Globus pallidus (tissue), 1 donor: ENCODE measurements around the gene NHERF1.

Experiments used
- DNase-seq: peaks from one replicate; pipeline ENCODE4 v3.0.0-alpha.2; 2015; ENCODE audit warnings: low spot score

The NHERF1 gene

DNA sequence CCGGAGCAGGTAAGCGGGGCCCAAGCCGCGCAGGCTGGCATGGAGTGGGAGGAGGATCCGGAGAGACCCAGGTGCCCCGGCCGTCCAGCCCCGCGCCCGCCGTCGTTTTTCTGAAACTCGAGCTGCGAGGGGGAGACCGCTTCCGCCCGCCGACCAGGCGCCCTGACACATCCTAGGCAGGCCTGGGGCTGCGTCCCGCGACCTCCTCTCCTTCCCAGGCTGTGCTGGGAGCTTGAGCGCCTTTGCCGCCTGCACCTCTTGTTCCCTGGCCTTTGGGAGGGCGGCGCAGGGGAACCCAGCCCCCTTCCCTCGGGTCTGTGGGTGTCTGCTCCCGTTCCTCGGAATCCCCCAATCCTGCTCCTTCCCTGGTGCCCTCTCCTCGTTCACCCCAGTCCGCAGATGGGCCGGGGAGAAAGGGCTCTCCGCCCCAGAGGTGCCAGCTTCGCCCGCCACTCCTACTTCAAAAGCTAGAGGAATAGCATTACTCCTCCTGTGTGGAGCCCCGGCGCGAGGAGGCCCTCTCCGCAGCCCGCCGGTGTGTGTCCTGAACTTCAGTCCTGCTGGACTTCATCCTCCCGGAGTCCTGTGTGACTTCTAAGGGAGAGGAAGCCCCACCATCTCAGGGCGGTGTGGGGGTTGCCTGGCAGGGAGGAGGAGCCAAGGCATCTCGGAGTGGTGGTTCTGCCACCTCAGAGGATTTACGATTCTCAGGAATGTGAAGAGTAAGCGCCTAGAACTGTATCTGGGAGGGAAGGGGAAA lies 1.0 kb downstream of the NHERF1 start:
- no peak for DNase-seq

DNA sequence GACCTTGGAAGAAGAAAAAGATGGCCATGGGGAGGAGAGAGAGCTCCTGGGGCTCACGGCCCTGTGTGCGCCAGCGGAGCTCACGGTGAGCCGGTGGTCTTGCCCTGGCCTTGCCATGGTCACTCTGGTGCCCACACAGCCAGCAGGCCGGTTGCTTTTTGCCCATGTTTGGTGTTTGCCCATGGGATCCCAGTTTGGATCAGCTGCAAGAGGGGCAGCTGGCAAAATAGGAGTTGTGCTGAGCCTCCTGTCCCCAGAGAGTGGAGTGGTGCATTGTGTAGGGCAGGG lies 1.6 kb downstream of the NHERF1 start:
- no peak for DNase-seq

DNA sequence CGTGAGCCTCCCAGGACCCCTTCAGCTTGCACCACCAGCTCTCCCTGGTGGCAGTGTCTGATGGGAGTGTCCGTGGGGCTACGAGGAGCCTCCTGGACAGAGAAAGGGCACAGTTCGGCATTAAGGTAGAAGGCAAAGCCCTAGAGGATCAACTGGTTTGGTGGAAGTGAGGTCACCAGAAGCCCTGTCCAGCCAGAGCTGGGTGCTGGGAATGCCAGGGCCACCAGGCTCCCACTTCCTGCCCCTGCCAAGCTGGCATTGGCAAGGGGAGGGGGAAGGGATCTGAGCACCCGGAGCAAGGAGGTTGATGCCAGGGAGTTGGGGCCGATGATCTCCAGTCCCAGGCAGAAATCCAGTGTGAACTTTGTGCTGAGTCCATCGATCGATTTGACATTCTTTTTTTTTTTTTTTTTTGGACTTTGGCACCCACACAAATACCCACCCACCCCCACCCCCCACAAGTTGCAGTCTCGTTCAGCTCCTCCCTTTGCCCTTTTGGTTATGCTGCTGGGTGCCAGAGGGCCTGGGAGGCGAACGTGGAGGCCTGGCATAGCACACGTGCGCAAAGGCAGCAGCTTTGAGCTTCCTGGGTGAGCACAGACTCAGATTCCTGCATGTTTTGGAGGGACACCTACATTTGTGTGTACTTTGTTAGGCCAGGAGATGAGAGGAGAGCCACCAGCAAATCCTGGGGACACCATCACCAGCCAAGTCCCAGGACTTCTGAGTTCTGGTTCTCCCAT lies 2.1 kb downstream of the NHERF1 start:
- peak; percentile 80 for DNase-seq

DNA sequence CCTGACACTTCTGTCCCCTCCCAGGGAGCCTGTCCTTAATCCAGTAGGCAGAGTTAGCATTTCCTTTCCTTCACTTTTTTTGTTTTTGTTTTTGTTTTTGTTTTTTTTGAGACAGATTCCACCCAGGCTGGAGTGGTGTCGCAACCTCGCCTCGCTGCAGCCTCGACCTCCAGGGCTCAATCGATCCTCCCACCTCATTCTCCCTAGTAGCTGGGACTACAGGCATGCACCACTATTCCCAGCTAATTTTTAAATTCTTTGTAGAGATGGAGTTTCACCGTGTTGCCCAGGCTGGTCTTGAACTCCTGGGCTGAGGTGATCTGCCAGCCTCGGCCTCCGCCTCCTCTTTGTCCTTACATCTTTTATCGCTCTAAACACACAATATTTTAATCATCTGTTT lies 4.0 kb downstream of the NHERF1 start:
- DNase-seq, result no peak

DNA sequence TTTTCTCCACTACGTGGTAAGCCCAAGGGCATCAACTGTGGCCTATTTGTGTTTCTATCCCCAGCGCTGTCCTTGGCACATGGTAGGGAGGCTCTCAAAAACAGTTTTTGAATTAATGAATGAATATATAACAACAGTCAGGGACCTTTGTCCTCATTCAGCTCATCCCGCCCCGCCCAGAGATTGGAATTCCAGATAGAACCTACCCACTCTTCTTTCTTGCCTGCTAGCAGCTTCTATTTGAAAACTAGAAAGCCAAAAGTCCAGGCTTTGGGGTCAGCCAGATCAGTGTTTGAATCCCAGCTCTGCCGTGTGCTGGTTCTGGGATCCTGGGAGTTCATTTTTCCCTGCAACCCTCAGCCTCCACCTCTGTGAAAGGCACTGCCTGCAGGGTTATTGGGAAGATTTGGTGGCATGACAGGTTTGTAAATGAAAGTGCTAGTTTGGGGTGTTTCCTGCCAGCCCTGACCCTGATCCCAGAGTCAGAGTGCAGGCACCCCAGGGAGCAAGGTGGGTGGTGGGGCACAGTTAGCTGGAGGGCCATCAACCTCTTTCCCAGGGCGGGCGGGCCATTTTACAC lies 4.5 kb downstream of the NHERF1 start:
- no peak for DNase-seq

DNA sequence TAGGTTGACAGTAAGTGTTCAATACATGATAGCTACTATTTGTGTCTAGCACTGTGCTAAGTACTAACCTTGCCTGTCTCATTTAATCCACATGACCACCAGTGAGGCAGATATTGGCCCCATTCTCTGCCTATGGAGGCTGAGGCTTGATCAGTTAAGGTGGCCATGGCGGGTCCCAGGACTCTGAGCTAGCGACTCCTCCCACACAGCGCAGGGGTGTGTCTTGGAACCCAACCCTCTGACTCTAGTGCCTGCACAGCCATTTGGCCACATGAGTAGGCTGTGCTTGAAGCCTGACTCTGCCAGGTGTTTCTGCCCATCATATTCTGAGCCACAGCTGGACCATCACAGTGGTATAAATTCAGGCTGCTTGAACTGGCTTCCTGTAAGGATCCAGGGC lies 6.4 kb downstream of the NHERF1 start:
- DNase-seq, result no peak

DNA sequence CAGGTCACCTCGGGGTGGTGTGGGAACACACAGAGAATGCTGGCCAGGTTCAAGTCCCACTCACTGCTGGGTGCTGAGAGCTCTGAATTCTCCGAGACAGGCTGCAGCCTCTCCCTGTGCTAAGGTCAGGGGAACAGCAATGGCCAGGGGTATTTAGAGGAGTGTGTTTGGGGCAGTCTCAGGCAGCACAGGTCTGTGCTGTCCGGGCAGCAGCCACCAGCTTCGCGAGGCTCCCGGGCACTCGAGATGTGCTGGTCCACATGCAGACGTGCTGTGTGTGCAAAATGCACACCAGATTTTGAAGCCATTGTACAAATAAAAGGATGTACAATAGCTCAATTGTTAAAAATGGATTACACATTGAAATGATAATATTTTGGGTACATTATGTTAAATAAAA lies 7.1 kb downstream of the NHERF1 start:
- DNase-seq, result no peak

DNA sequence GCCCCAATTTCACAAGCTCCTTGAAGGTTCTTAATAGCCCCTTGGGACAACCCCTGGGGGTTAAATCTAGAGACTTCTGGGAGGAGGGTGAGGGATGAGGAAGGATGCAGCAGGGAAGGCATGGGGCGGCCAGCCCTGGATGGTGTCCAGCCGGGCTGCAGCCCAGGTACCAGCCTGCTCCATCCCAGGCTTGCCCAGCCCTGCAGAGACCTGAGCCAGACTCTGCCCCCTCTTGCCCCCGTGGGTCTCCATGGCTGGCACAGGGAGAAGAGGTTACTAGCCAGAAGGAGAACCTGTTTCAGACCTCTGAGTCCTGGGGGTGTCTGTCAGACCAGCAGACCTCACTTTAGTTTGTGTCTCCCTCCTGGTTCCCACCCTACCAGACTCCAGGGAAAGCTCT lies 8.5 kb downstream of the NHERF1 start:
- DNase-seq, result no peak

DNA sequence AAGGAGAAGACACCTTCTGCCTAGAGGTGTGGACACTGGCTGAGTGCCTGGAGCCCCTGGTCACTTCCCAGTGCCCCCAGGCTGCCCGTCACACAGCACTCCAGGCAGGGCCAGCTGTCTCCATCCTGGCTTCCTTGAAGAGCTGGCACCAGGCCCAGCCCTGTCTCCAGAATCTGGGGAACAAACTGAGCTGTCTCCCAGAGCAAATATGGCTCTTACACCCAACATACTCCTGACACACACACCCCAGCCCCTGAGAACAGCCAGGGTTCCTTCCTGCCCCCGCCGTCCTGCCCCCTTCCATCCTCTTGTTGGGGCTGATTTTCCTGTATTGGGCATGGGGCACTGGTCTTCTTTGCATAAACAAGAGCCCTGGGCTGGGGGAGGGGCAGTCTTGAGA lies 9.1 kb downstream of the NHERF1 start:
- no peak for DNase-seq

DNA sequence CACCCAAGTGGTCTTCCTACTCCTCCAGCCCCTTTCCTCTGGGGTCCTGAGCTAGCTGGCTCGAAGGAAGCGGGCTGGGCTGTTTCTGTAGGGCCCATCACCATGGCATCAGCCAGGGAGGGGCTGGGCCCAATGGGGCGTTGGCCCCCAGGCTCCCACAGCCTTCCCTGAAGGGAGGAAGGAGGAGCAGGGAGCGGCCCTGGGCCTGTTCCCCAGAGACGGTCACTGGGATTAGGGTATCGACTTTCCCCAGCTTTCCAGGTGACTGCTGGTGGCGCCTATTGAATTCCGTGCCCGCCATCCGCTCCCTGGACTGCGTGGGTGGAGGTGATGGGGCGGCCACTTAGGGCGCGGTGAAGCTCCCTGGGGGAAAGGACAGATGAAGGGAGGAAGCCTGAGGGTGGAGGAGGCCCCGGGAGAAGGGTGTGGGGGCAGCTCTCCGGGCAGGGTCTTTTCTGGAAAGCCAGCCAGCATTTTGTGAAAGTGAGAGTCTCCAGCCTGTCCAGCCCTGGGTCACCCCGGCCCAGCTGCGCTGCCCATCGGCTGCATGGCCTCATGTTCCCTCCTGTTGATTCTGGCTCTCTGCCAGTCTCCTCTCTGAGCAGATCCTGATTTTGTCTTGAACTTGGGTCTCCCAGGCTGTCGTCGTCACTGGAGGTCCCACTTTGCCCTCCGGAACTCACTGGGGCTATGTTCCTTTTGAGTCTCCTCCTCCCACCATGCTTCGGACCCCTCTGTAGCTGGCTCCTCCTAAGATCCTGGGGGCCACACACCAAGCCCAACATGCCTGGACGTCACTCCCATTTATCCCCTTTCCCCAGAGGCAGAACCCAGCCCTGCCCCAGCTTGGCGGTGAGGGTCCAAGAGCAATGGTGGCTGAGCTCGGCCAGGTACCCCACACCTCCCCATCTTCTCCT lies 9.8 kb downstream of the NHERF1 start:
- no peak for DNase-seq

DNA sequence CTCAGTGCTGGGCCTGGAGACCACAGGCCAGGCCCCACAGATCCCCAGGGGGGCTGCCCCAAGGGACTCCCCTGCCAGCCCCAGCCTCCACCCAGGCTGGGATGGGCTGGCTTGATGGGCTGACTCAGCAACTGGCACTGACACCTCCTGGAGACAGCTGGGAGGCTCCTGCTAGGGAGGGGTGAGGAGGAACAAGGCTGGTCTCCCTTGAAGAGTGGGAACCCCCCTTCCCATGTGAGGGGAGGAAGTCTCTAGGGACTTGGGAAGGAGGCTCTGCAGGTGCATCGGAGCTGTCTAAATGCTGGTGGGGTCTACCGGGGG lies 10.4 kb downstream of the NHERF1 start:
- peak; percentile 56 for DNase-seq

DNA sequence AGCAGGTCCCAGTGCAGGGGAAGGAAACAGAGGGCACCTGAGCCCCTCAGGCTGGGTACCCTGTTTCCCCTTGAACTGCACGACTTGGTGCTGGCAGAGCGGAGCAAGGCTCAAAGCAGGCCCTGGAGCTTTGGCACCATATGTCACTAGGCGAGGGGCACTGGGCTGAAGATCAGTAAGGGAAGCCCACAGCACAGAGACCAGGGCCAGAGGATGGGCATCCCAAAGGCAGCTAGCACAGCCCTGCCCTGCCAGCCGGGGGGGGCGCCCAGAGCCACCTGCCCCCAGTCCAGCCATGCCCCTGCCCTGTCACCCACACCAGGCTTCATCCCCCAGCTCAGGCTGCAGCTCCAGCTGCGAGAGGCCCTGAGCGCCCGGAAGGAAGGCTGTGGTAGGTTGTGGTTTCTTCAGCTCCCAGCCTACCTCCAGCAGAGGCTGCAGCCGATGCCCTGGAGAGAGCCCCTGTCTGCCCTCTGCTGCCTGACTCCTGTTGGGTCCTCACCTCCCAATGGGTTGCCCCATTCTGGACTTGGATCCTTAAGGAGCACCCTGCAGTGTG lies 10.9 kb downstream of the NHERF1 start:
- DNase-seq, result no peak

DNA sequence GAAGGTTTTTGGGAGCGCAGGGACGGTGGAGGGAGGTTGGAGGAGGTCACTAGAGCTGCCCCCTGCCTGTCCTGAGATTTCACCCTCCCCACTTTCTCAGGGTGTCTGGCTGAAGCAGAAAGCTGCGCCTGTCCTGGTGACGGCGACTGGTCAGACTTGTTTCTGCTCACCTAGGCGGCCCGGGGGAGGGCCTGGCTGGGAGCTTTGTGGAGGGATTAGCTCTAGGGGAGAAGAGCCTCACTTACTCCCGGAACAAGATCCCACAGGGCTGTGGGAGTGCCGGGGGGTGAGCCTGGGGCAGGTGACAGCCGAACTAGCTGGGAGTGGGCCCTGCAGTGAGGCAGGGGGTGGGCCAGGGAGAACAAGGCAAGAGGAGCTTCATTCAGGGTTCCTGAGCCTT lies 11.5 kb downstream of the NHERF1 start:
- no peak for DNase-seq

DNA sequence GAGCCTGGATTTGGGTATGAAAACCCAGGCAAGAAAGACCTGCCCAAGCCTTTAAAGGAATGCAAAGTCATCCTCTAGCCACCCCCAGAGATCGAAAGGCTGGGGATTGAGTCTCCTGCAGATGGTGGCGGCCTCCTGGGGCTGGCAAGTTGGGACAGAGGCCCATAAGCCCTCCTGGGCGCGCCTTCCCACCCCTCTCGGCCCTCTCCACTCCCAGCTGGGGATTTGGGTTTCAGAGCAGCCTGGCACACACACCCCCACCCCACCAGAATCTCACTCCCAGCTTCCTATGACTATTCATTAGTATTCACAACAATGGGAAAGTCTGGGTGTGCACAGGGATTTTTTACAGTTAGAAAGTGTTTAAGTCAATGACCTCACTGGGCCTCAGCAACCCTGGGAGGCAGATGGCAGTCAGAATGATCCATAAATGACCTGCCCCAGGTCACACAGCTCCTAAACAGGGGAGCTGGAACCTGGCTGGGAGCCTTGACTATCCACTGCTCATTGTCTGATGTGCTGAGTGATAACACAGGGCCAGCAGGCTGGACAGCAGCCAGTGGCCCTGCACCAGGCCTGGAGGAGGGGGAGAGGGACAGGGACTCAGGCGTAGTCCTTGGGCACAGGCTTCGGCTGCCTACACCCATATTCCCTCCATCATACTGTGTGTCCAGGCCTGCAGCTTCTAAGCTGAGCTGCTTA lies 12.1 kb downstream of the NHERF1 start:
- DNase-seq, result peak; percentile 85

DNA sequence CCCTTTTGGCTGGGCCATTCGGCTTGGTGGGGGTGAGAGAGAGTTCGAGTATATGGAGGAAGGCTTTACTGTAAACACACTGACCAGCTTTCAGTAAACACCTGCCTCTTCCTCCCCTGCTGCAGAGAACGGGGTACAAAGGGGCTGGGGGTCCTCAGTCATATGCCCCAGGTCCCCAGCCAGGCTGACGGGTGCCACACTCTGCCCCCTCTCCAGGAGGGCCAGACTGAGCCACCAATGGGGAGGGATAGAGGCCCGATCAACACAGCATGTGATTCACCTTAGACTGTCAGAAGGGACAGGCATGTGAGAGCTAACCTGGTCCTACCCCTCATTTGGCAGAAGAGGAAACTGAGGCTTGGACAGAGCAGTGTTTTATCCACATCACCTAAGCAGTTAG lies 13.0 kb downstream of the NHERF1 start:
- no peak for DNase-seq

DNA sequence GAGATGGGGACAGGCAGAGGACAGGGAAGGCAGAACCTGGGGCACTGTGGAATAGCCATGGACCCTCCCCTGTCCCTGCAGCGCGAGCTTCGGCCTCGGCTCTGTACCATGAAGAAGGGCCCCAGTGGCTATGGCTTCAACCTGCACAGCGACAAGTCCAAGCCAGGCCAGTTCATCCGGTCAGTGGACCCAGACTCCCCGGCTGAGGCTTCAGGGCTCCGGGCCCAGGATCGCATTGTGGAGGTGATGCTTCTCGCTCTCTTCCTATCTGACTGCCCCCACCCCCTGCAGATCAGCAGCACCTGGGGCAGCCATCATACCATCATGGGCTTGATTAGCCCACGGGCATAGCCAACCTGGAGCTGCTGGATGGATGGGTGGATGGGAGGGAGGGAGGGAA lies 13.5 kb downstream of the NHERF1 start:
- no peak for DNase-seq

DNA sequence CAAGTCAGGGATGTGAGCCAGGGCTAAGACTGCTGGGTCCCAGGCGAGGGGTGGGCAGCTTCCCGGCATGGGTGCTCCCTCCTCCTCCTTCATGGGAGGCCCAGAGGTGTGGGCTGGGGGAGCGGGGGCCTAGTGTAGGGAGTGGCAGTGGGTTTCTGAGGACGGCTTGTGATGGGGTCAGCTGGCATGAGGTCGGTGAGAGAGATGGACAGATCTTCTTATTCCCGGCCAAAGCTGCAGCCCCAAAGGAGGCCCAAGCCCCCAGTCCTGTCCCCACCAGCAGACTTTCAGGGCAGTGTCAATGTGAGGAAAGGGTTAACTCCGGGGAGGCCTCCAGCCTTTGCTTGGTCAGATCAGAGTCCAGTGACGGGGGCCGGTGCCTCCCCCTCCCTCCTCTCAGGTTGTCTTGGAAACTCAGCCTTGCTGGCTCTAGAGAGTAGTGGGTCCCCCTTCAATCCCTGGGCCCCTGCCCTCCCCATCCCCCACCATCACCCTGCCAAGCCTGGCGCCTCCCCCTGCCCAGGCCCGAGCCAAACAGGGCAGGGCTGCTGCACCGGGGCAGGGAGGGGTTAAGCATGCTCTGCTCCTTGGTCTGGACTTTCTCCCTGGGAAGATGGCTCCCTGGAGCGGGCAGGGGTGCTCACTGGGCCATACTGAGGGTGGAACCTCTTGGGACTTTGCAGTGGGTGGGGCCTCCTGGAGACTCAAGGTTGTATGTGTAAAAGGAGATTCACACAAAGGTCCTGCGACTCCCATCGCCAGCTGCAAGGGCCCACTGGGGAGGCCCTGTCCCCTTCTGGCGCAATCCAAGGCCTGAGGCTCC lies 15.3 kb downstream of the NHERF1 start:
- peak; percentile 51 for DNase-seq

DNA sequence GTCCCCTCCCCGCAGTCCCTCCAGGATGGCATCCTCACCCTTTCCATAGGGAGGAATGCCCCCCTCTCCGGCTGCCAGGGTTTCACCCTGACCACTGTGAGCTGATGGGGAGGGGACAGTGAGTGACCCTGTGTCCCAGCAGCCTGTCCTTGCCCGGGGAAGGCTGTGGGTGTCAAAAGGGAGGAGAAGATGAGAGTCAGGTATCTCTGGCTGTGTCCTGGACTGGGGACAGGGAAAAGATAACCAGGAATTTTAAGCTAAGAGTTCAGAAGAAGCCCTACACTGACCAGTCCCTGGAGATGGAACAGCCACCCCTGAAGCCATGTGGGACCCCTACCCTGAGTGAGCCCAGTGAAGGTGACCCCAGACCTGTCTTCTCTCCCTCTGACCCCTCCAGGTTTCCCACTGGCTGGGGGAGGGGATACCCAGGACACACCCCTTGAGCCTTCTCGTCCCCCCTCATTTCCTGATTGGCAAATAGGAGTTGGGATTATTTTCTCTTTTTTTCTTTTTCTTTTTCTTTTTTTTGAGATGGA lies 16.4 kb downstream of the NHERF1 start:
- DNase-seq, result no peak

DNA sequence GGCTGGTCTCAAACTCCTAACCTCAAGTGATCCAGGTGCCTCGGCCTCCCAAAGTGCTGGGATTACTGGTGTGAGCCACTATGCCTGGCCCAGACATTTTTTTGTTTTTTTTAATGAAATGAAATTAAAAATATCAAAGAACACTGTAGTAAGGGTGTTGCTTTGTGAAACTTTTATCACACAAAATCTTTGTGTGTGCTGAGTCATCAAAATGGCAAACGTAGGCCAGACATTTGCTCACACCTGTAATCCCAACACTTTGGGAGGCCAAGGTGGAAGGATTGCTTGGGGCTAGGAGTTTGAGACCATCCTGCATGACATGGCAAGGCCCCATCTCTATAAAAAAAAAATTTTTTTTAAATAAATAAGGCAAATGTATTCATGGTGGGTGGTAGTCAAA lies 18.0 kb downstream of the NHERF1 start:
- no peak for DNase-seq

DNA sequence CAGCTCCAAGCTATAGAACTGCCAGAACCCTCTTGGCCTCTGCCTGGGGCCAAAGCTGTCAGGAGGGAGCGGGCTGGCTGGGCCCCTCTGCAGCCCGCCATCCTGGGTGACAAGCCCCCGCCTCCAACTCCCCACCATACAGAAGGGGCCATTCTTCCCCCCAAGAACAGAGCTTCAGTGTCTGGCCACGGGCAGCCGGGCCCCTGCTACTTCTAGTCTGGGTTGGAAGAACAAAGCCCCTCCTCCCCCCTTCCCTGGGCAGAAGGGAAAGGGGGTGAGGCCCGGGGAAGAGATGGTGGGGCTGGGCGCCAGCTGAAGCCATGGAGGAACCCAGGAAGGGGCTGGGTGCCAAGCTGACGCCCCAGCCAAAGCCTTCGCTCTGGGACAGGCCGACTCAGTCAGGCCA lies 18.7 kb downstream of the NHERF1 start:
- DNase-seq, result peak; percentile 98
